ENCODE measurements around the gene PRKAR2B. TPM values are rescaled to one million over a fixed set of nuclear protein-coding genes. Genes with fewer than 3 reads are reported as not detected.
"Not testable (repeated sequence)": the region's sequence is repeated elsewhere in the genome, so short reads cannot be mapped to it uniquely, and the experiment has no call there.

Gene PRKAR2B
- polyA plus RNA-seq, 3 donors: 33.3 to 41.0 (median 37.5) TPM

DNA sequence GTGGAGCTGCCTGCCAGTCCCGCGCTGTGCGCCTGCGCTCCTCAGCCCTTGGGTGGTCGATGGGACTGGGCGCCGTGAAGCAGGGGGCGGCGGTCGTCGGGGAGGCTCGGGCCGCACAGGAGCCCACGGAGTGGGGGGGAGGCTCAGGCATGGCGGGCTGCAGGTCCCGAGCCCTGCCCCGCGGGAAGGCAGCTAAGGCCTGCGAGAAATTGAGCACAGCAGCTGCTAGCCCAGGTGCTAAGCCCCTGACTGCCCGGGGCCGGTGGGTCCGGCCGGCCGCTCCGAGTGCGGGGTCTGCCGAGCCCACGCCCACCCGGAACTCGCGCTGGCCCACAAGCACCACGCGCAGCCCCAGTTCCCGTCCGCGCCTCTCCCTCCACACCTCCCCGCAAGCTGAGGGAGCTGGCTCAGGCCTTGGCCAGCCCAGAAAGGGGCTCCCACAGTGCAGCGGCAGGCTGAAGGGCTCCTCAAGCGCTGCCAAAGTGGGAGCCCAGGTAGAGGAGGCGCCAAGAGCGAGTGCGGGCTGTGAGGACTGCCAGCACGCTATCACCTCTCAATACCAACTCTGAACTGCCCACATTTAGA, 2.1 kb upstream of the PRKAR2B start:
- DNase-seq (ENCODE audit: extremely low read depth in 1 of 11, low read depth in 9 of 11, low spot score in 4 of 11): not testable (repeated sequence)

DNA sequence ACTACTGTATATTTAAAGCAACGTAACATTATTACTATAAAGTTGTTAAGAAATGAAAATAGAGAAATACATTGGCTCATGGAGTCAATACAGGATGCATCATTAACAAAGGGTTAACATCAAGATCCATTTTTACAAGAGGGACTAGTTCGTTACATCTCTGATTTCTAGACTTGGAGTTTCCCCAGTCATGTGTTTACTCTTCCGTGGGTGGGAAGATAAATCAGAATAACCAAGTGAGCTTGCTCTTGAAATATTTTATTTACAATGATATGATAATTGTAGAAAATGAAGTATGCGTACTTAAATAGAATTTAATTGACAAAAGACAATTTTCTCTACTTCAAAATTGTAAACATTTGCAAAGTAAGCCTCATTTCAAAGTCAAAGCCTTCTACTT, 1.0 kb upstream of the PRKAR2B start:
- DNase-seq (ENCODE audit: extremely low read depth in 1 of 11, low read depth in 9 of 11, low spot score in 4 of 11): no peak

- peak in 1 of 11 donors; percentile 47 for DNase-seq (ENCODE audit: extremely low read depth in 1 of 11, low read depth in 9 of 11, low spot score in 4 of 11)
Measured at GRCh38 chr7:107043921-107044346, 571 bp upstream of the PRKAR2B start.

GRCh38 chr7:107045195-107045960, 873 bp downstream of the PRKAR2B start:
- peak in 3 of 11 donors; percentile 16 to 29 (median 18) for DNase-seq (ENCODE audit: extremely low read depth in 1 of 11, low read depth in 9 of 11, low spot score in 4 of 11)

GRCh38 chr7:107045980-107046379, 1.5 kb downstream of the PRKAR2B start:
- no peak for DNase-seq (ENCODE audit: extremely low read depth in 1 of 11, low read depth in 9 of 11, low spot score in 4 of 11)

- DNase-seq (ENCODE audit: extremely low read depth in 1 of 11, low read depth in 9 of 11, low spot score in 4 of 11): no peak
Measured at GRCh38 chr7:107046491-107047259, 2.2 kb downstream of the PRKAR2B start.

DNA sequence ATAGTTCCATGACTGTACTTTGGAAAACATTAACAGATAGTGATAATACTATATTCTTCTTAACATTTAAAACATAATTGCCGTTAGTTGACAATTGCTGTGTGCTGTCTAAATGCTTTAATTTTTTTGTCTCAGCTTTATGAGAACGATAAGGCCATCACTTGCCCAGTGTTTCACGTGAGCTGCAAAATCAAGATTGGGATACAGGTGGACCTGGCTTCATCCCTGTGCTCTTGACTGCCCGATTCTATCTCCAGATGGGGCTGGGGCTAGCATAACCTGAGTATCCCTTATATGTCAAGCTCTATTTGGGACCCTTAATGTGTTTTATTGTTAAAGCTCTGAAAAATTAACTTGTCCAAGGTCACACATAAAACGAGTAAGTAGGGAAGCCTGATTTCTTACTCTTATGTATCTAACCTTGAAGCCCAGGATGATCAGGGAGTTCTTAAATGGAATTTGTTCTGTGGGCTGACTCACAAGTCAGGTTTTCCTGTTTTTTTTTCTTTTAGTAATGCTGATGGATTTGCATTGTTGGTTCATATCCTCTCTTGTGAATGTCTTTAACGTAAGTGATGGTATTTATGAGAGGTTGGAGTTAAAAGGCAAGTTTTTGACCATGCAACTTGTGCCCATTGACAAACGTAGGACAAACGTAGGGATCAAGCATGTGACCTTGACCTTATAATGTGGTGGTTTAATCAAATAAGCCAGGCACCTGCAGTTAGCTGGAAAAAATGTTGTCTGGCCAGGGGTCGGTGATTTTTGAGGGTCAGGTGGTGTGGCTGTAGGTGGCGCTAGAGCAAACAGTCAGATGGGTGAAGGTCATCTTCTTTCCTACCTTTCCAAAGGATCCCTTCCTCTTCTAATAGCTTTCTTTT, 3.6 kb downstream of the PRKAR2B start:
- no peak for DNase-seq (ENCODE audit: extremely low read depth in 1 of 11, low read depth in 9 of 11, low spot score in 4 of 11)

- DNase-seq (ENCODE audit: extremely low read depth in 1 of 11, low read depth in 9 of 11, low spot score in 4 of 11): no peak
Measured at GRCh38 chr7:107048783-107049418, 4.4 kb downstream of the PRKAR2B start.

DNA sequence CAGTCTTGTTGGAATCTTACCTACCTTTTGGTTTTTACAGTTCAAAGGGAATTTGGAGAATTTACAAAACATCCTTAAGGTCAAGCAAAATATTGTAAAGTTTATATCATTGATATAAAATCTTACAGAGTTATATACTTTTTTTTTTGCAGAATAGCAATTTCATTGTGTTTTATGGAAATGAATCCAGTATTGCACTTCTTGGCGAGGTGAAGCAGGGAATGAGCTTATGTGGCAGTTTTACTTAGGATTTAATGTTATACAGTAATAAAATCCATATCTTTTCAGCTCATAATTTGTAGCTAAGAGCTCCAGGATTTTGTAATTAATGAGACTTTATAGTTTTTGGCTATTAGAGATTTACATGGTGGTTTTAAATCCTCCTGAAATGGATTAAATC, 5.0 kb downstream of the PRKAR2B start:
- DNase-seq (ENCODE audit: extremely low read depth in 1 of 11, low read depth in 9 of 11, low spot score in 4 of 11): no peak

- DNase-seq (ENCODE audit: extremely low read depth in 1 of 11, low read depth in 9 of 11, low spot score in 4 of 11): no peak
Measured at GRCh38 chr7:107049971-107050532, 5.5 kb downstream of the PRKAR2B start.

- no peak for DNase-seq (ENCODE audit: extremely low read depth in 1 of 11, low read depth in 9 of 11, low spot score in 4 of 11)
Measured at GRCh38 chr7:107051376-107051775, 6.9 kb downstream of the PRKAR2B start.

DNA sequence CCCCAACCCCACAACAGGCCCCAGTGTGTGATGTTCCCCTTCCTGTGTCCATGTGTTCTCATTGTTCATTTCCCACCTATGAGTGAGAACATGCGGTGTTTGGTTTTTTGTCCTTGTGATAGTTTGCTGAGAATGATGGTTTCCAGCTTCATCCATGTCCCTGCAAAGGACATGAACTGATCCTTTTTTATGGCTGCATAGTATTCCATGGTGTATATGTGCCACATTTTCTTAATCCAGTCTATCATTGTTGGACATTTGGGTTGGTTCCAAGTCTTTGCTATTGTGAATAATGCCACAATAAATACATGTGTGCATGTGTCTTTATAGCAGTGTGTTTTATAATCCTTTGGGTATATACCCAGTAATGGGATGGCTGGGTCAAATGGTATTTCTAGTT, 10.5 kb downstream of the PRKAR2B start:
- DNase-seq (ENCODE audit: extremely low read depth in 1 of 11, low read depth in 9 of 11, low spot score in 4 of 11): not testable (repeated sequence)

DNA sequence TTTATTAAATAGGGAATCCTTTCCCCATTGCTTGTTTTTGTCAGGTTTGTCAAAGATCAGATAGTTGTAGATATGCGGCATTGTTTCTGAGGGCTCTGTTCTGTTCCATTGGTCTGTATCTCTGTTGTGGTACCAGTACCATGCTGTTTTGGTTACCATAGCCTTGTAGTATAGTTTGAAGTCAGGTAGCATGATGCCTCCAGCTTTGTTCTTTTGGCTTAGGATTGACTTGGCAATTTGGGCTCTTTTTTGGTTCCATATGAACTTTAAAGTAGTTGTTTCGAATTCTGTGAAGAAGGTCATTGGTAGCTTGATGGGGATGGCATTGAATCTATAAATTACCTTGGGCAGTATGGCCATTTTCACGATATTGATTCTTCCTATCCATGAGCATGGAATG, 11.6 kb downstream of the PRKAR2B start:
- not testable (repeated sequence) for DNase-seq (ENCODE audit: extremely low read depth in 1 of 11, low read depth in 9 of 11, low spot score in 4 of 11)

DNA sequence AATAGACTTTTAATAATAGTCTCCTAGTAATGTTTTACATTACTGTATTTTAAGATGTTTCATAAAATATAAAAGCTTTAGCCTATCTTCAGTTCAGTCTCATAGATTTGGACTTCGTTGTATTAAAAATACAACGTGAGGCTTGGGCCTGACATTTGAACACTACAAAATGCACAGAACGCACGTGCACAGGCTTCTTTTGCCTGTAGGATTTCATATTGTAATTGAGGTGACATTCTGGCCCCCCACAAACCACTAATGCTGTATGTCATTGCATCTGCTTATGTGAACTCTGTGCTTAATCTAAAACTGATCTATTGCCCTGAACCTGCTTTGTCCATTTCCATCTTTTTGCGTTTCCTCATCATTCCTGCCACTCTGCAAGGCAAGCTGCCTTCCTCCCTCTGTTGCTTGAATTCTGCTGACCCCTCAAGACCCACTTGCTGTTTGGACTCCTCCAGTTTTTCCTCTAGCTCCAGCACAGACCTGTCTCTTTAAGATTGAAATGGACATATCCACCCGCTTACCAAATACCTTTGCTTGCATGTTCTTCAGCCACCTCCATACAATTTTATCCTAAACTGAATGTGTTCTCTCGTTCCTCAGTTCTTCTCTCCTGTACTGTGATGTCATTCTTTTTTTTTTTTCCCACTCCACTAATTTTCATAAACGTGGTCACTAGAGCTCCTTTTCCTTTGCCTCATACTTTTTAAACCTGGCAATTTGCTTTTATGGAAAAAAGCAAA, 12.4 kb downstream of the PRKAR2B start:
- no peak for DNase-seq (ENCODE audit: extremely low read depth in 1 of 11, low read depth in 9 of 11, low spot score in 4 of 11)

DNA sequence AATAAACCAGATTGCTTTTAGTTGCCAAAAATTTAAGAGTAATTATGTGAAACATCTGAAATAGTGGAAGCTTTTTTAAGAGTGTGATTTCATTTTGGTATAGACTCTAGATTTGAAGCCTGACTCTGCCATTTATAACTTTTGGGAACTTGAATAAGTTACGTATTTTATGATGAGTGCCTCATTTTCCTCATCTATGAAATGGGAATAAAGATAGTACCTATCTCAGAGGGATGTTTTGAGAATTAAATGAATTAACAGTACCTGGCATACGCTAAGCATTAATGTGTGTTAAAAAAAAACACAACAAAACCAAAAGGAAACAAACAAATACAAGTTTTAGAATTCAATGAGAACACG, 12.9 kb downstream of the PRKAR2B start:
- no peak for DNase-seq (ENCODE audit: extremely low read depth in 1 of 11, low read depth in 9 of 11, low spot score in 4 of 11)

DNA sequence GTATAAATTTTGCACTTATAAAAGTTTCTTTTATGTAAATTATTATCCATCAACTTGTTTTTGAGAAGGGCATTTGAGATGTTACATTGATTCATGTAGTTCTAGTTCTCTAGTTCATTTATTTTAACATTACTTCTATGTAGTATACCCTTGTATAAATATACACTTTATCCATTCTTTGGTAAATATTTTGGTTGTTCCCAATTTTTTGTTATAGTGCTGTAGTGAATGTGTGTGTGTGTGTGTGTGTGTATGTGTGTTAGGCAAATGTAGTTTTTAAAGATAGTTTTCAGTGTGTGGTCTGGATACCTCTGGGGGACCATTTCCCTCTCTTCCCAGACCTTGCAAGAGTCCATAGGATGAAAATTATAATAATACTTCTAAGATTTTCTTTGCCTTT, 15.0 kb downstream of the PRKAR2B start:
- DNase-seq (ENCODE audit: extremely low read depth in 1 of 11, low read depth in 9 of 11, low spot score in 4 of 11): no peak

- peak in 4 of 11 donors; percentile 16 to 35 (median 23) for DNase-seq (ENCODE audit: extremely low read depth in 1 of 11, low read depth in 9 of 11, low spot score in 4 of 11)
Measured at GRCh38 chr7:107063245-107064120, 19.0 kb downstream of the PRKAR2B start.
